ENCODE measurements around the gene SLC4A11.

GRCh38 chr20:3193806-3194616 is 45.0 kb downstream of the SLC4A11 start:
- TF ChIP-seq CTCF (conservative IDR thresholded peaks at IDR 0.05 in 1 of 2, IDR thresholded peaks at IDR 0.05 in 1 of 2; ENCODE audit: low read depth in 1 of 2, low read length in 2 of 2) (no peak), EZH2 (IDR thresholded peaks at IDR 0.05; ENCODE audit: low read length, missing control alignments) (no peak)

Data from fibroblast of lung (primary cell).